ENCODE data around the gene PEX7. TPM values are rescaled to one million over a fixed set of nuclear protein-coding genes. Genes with fewer than 3 reads are reported as not detected.

Gene PEX7
- total RNA-seq, 2 experiments from 2014 or later, result 2.0 to 3.4 TPM

GRCh38 chr6:136783495-136784270, 38.7 kb upstream of the PEX7 start:
- peaks cover 67% of the 10 kb centered on the region for H3K4me1 ChIP-seq (ENCODE audit: insufficient read depth, low read length)
- H3K27me3 Mint-ChIP-seq, result no peaks in the 10 kb centered on the region
- peaks cover 3% of the 10 kb centered on the region for H3K36me3 ChIP-seq (ENCODE audit: insufficient read depth, low read length)
- peaks cover 70% of the 10 kb centered on the region for H3K4me1 Mint-ChIP-seq (ENCODE audit: low read depth)
- ATAC-seq (ENCODE audit: poor library complexity) (peak; percentile 28), DNase-seq (peak in 3 of 14 experiments; percentile 54 to 64 (median 55))
- H3K9me3 Mint-ChIP-seq, result no peaks in the 10 kb centered on the region
- peaks cover 9% of the 10 kb centered on the region for H3K36me3 Mint-ChIP-seq (ENCODE audit: low read depth)
- TF ChIP-seq, protein P1, sequence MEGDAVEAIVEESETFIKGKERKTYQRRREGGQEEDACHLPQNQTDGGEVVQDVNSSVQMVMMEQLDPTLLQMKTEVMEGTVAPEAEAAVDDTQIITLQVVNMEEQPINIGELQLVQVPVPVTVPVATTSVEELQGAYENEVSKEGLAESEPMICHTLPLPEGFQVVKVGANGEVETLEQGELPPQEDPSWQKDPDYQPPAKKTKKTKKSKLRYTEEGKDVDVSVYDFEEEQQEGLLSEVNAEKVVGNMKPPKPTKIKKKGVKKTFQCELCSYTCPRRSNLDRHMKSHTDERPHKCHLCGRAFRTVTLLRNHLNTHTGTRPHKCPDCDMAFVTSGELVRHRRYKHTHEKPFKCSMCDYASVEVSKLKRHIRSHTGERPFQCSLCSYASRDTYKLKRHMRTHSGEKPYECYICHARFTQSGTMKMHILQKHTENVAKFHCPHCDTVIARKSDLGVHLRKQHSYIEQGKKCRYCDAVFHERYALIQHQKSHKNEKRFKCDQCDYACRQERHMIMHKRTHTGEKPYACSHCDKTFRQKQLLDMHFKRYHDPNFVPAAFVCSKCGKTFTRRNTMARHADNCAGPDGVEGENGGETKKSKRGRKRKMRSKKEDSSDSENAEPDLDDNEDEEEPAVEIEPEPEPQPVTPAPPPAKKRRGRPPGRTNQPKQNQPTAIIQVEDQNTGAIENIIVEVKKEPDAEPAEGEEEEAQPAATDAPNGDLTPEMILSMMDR (IDR thresholded peaks at IDR 0.05), result no peak
- ChIA-PET CTCF (interaction anchor here (4.3 kb wide), 1 partner anchor 9 kb away, joined by 32 read pairs; the partner anchor contains the start of gene MAP3K5), POLR2A (interaction anchor here (1.0 to 2.0 kb wide), 3 partner anchors 9 to 12 kb away, joined by 5 to 9 read pairs (median 6); partner anchors contain the start of gene MAP3K5)
- H3K9me3 ChIP-seq (ENCODE audit: control insufficient read depth in 1 of 2, insufficient read depth in 1 of 2, low read length in 2 of 2), result no peaks in the 10 kb centered on the region
- no peak overlapping the region for H3K27ac ChIP-seq (ENCODE audit: low read depth in 1 of 2, low read length in 2 of 2)
- H3K27ac Mint-ChIP-seq, result peak overlapping the region; percentile 67
- peak overlapping the region; percentile 72 for H3K4me3 Mint-ChIP-seq
- peak overlapping the region; percentile 12 for H3K4me3 ChIP-seq (ENCODE audit: low read length)
- H3K27me3 ChIP-seq (ENCODE audit: control insufficient read depth in 1 of 2, insufficient read depth in 2 of 2, low read length in 2 of 2), result no peaks in the 10 kb centered on the region
- intact Hi-C loops (cut with DNase I, micrococcal nuclease), result no loop called here

DNA sequence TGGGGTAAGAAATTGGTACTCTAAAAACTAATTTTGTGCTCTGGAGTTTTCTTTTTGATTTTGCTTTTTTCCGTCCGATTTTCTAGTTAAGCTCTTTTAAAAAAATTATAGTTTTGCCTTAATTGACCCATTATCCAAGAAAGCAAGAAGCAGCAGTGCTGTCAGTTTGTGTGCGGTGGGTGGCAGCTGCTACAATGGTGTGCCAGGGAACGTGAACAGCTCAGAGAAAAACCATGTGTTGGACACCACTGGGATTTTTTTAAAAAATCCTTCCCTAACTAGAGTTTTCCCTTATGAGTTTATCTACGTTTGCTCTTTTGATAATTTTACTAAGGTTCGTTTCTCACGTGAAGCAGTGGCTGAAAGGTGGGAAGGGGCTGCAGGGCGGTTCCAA, 38.1 kb upstream of the PEX7 start:
- ATAC-seq (ENCODE audit: poor library complexity), result no peak
- peak overlapping the region; percentile 67 for H3K27ac Mint-ChIP-seq
- DNase-seq, result no peak
- H3K36me3 Mint-ChIP-seq (ENCODE audit: low read depth), result peaks cover 10% of the 10 kb centered on the region
- no peak overlapping the region for H3K27ac ChIP-seq (ENCODE audit: low read depth in 1 of 2, low read length in 2 of 2)
- no peaks in the 10 kb centered on the region for H3K27me3 ChIP-seq (ENCODE audit: control insufficient read depth in 1 of 2, insufficient read depth in 2 of 2, low read length in 2 of 2)
- H3K9me3 ChIP-seq (ENCODE audit: control insufficient read depth in 1 of 2, insufficient read depth in 1 of 2, low read length in 2 of 2), result no peaks in the 10 kb centered on the region
- TF ChIP-seq, protein P1 (IDR thresholded peaks at IDR 0.05), result no peak
- intact Hi-C loops (cut with DNase I, micrococcal nuclease), result no loop called here
- H3K4me1 ChIP-seq (ENCODE audit: insufficient read depth, low read length), result peaks cover 70% of the 10 kb centered on the region
- H3K36me3 ChIP-seq (ENCODE audit: insufficient read depth, low read length), result peaks cover 3% of the 10 kb centered on the region
- ChIA-PET CTCF (interaction anchor here (4.3 kb wide), 1 partner anchor 8 kb away, joined by 32 read pairs; the partner anchor contains the start of gene MAP3K5), POLR2A (interaction anchor here (1.0 to 2.0 kb wide), 3 partner anchors 8 to 13 kb away, joined by 5 to 9 read pairs (median 6); partner anchors contain the start of gene MAP3K5)
- peak overlapping the region; percentile 72 for H3K4me3 Mint-ChIP-seq
- no peaks in the 10 kb centered on the region for H3K9me3 Mint-ChIP-seq
- H3K4me3 ChIP-seq (ENCODE audit: low read length), result peak overlapping the region; percentile 12
- H3K4me1 Mint-ChIP-seq (ENCODE audit: low read depth), result peaks cover 72% of the 10 kb centered on the region
- no peaks in the 10 kb centered on the region for H3K27me3 Mint-ChIP-seq

- H3K27me3 Mint-ChIP-seq, result no peaks in the 10 kb centered on the region
- peak overlapping the region; percentile 26 for H3K4me3 ChIP-seq (ENCODE audit: low read length)
- intact Hi-C loops (cut with DNase I, micrococcal nuclease), result no loop called here
- H3K4me3 Mint-ChIP-seq, result peak overlapping the region; percentile 80
- H3K4me1 ChIP-seq (ENCODE audit: insufficient read depth, low read length), result peaks cover 71% of the 10 kb centered on the region
- CTCF ChIA-PET, result interaction anchor here (0.7 to 4.3 kb wide), 3 partner anchors 7 to 37 kb away, joined by 3 to 32 read pairs (median 3); partner anchors contain the start of genes MAP3K5 and PEX7
- peak overlapping the region in 1 of 2 donors; percentile 12 for H3K27ac ChIP-seq (ENCODE audit: low read depth in 1 of 2, low read length in 2 of 2)
- POLR2A ChIA-PET, result interaction anchor here (0.9 to 8.6 kb wide), 6 partner anchors 12 to 495 kb away, joined by 3 to 151 read pairs (median 7); partner anchors contain the start of gene BCLAF1
- ATAC-seq (ENCODE audit: poor library complexity) (peak; percentile 68), DNase-seq (peak in 12 of 14 experiments; percentile 25 to 77 (median 41))
- H3K9me3 ChIP-seq (ENCODE audit: control insufficient read depth in 1 of 2, insufficient read depth in 1 of 2, low read length in 2 of 2), result no peaks in the 10 kb centered on the region
- peaks cover 70% of the 10 kb centered on the region for H3K4me1 Mint-ChIP-seq (ENCODE audit: low read depth)
- H3K27me3 ChIP-seq (ENCODE audit: control insufficient read depth in 1 of 2, insufficient read depth in 2 of 2, low read length in 2 of 2), result no peaks in the 10 kb centered on the region
- H3K27ac Mint-ChIP-seq, result peak overlapping the region; percentile 68
- H3K36me3 Mint-ChIP-seq (ENCODE audit: low read depth), result peaks cover 10% of the 10 kb centered on the region
- H3K36me3 ChIP-seq (ENCODE audit: insufficient read depth, low read length), result peaks cover 3% of the 10 kb centered on the region
- TF ChIP-seq, protein P1 (IDR thresholded peaks at IDR 0.05), result no peak
- no peaks in the 10 kb centered on the region for H3K9me3 Mint-ChIP-seq
Observed at GRCh38 chr6:136784910-136785746, 37.3 kb upstream of the PEX7 start.

Data from CD4-positive, alpha-beta T cell (primary cell).